A673 (cell line): ENCODE measurements around the gene SMARCD2. TPM values are rescaled to one million over a fixed set of nuclear protein-coding genes. Genes with fewer than 3 reads are reported as not detected.
A peak's percentile ranks its signal among the peaks of the same experiment; 100 is the strongest.

ENCODE experiments used
- BruUV-seq: library from RNA; stranded (reverse); fragments of 400-500 nt; replicated peaks from 2 replicates; lab custom pipeline; 2021; lab: Mats Ljungman, UMichigan
- CTCF ChIA-PET: fragments of 300-600 bp; sonication (Branson Sonifier 250); formaldehyde crosslinking; loops from one replicate; lab custom pipeline; 2022; ENCODE audit warnings: antibody characterized with exemption; lab: Charles Lee
- POLR2A ChIA-PET: fragments of 300-600 bp; sonication (Branson Sonifier 250); formaldehyde crosslinking; loops from one replicate; lab custom pipeline; 2022; ENCODE audit warnings: antibody characterized with exemption; ENCODE audit not compliant: low non-redundant PET; lab: Charles Lee
- DNase-seq: peaks from one replicate; pipeline ENCODE4 v3.0.0-alpha.2; 2015; ENCODE audit warnings: low spot score
- H3K27ac ChIP-seq: fragments of 200-600 bp; sonication (generic); 2 replicates; pipeline ENCODE4 v1.5.1; 2016; ENCODE audit warnings: mixed run types, low read depth, mild to moderate bottlenecking, mixed read lengths, antibody characterized with exemption, low read length; ENCODE audit not compliant: poor library complexity, severe bottlenecking
- H3K27me3 ChIP-seq: fragments of 200-600 bp; sonication (generic); replicated peaks from 2 replicates; pipeline ENCODE4 v1.6.1; 2017; ENCODE audit warnings: mixed run types, low read depth, mild to moderate bottlenecking, mixed read lengths, antibody characterized with exemption, low read length; ENCODE audit not compliant: insufficient read depth, poor library complexity
- H3K36me3 ChIP-seq: fragments of 200-600 bp; sonication (generic); 2 replicates; pipeline ENCODE4 v1.6.1; 2016; ENCODE audit warnings: mixed run types, mild to moderate bottlenecking, mixed read lengths, antibody characterized with exemption, low read length; ENCODE audit not compliant: insufficient read depth, poor library complexity, severe bottlenecking
- H3K4me1 ChIP-seq: fragments of 200-600 bp; sonication (generic); 2 replicates; pipeline ENCODE4 v1.6.1; 2017; ENCODE audit warnings: mixed run types, mild to moderate bottlenecking, mixed read lengths, antibody characterized with exemption, low read length; ENCODE audit not compliant: insufficient read depth, poor library complexity, severe bottlenecking
- H3K4me3 ChIP-seq: fragments of 200-600 bp; sonication (generic); 2 replicates; pipeline ENCODE4 v1.5.1; 2016; ENCODE audit warnings: low read depth, mixed run types, mild to moderate bottlenecking, mixed read lengths, low read length; ENCODE audit not compliant: poor library complexity, severe bottlenecking
- H3K9me3 ChIP-seq: fragments of 200-600 bp; sonication (generic); 2 replicates; pipeline ENCODE4 v1.6.1; 2016; ENCODE audit warnings: mixed run types, low read depth, mild to moderate bottlenecking, mixed read lengths, antibody characterized with exemption, low read length; ENCODE audit not compliant: poor library complexity, severe bottlenecking
- CTCF ChIP-seq: fragments of 300-800, 200-600 bp; sonication (generic); conservative IDR thresholded peaks from 2 replicates; pipeline ENCODE4 v1.5.1; 2017; ENCODE audit warnings: low read depth, mild to moderate bottlenecking, antibody characterized with exemption, low read length, moderate library complexity, mixed read lengths
- EZH2 ChIP-seq: fragments of 200-600 bp; sonication (generic); IDR thresholded peaks from 2 replicates; pipeline ENCODE4 v1.6.1; 2017; ENCODE audit warnings: borderline replicate concordance, low read depth, mild to moderate bottlenecking, mixed read lengths, antibody characterized with exemption, low read length; ENCODE audit not compliant: poor library complexity, severe bottlenecking
- intact Hi-C: fragments of 100-400 bp; cut with micrococcal nuclease; formaldehyde crosslinking; loops from one replicate; pipeline ENCODE4 v1.10.0; 2022; ENCODE audit not compliant: unreplicated experiment
- total RNA-seq: library from RNA; stranded (reverse); gene quantifications from 2 replicates; pipeline ENCODE4 v1.2.3, GENCODE V29; 2021

The SMARCD2 gene
- total RNA-seq, 1 experiment from 2014 or later = 71.9 TPM

GRCh38 chr17:63817736-63818385, 24.6 kb downstream of the SMARCD2 start:
- intact Hi-C loops = loop anchor here (5.0 kb wide), 1 partner anchor 36 kb away; no protein-coding TSS in a partner anchor
- POLR2A ChIA-PET = interaction anchor here (0.5 to 0.8 kb wide), 3 partner anchors 8 to 11 kb away, joined by 3 to 12 read pairs (median 3); partner anchors contain the start of gene PSMC5
- TF ChIP-seq EZH2 = no peak
- no peak for TF ChIP-seq CTCF
- BruUV-seq = TSS peak; percentile 68
- no peaks in the 10 kb centered on the region for H3K27me3 ChIP-seq
- CTCF ChIA-PET = no interaction called here
- DNase-seq = no peak
- no peaks in the 10 kb centered on the region for H3K4me1 ChIP-seq
- H3K36me3 ChIP-seq = peaks cover 98% of the 10 kb centered on the region
- H3K4me3 ChIP-seq = no peak overlapping the region
- no peaks in the 10 kb centered on the region for H3K9me3 ChIP-seq
- H3K27ac ChIP-seq = no peak overlapping the region

- TF ChIP-seq EZH2 = no peak
- TF ChIP-seq CTCF = no peak
- Histone ChIP-seq H3K27ac (no peak overlapping the region), H3K4me3 (no peak overlapping the region), H3K36me3 (peaks cover 97% of the 10 kb centered on the region), H3K9me3 (no peaks in the 10 kb centered on the region), H3K4me1 (no peaks in the 10 kb centered on the region), H3K27me3 (no peaks in the 10 kb centered on the region)
- BruUV-seq = no TSS peak
- POLR2A ChIA-PET = no interaction called here
- DNase-seq = no peak
- intact Hi-C loops = loop anchor here (5.0 kb wide), 1 partner anchor 34 kb away; no protein-coding TSS in a partner anchor
- CTCF ChIA-PET = no interaction called here
Measured at GRCh38 chr17:63816669-63817068, 25.8 kb downstream of the SMARCD2 start.

GRCh38 chr17:63816123-63816522, 26.4 kb downstream of the SMARCD2 start:
- CTCF ChIA-PET = no interaction called here
- H3K27ac ChIP-seq = no peak overlapping the region
- no TSS peak for BruUV-seq

More at GRCh38 chr17:63816123-63816522, 26.4 kb downstream of the SMARCD2 start:
- H3K27me3 ChIP-seq = no peaks in the 10 kb centered on the region
- no peaks in the 10 kb centered on the region for H3K4me1 ChIP-seq
- no peaks in the 10 kb centered on the region for H3K9me3 ChIP-seq
- POLR2A ChIA-PET = no interaction called here
- no peak for DNase-seq
- TF ChIP-seq EZH2 (no peak), CTCF (no peak)
- peaks cover 97% of the 10 kb centered on the region for H3K36me3 ChIP-seq
- H3K4me3 ChIP-seq = no peak overlapping the region
- intact Hi-C loops = loop anchor here (5.0 kb wide), 1 partner anchor 34 kb away; no protein-coding TSS in a partner anchor
